22Rv1 (cell line): ENCODE measurements around the gene WWC2.

ENCODE experiments used
- CTCF ChIP-seq: fragments of 450-650 bp; IDR thresholded peaks from 2 replicates; pipeline ENCODE4 v1.5.1; 2017; ENCODE audit warnings: mild to moderate bottlenecking
- ZFX ChIP-seq: fragments of 450-650 bp; IDR thresholded peaks from 2 replicates; pipeline ENCODE4 v1.6.1; 2017; ENCODE audit warnings: antibody characterized with exemption, borderline replicate concordance

- TF ChIP-seq CTCF (no peak), ZFX (no peak)
Measured at GRCh38 chr4:183337833-183338232, 238.8 kb downstream of the WWC2 start.
